Measurements from ENCODE around the gene MRPS7.
A peak's percentile ranks its signal among the peaks of the same experiment; 100 is the strongest.
"Not testable (repeated sequence)": the region's sequence is repeated elsewhere in the genome, so short reads cannot be mapped to it uniquely, and the experiment has no call there.

MRPS7 gene

DNA sequence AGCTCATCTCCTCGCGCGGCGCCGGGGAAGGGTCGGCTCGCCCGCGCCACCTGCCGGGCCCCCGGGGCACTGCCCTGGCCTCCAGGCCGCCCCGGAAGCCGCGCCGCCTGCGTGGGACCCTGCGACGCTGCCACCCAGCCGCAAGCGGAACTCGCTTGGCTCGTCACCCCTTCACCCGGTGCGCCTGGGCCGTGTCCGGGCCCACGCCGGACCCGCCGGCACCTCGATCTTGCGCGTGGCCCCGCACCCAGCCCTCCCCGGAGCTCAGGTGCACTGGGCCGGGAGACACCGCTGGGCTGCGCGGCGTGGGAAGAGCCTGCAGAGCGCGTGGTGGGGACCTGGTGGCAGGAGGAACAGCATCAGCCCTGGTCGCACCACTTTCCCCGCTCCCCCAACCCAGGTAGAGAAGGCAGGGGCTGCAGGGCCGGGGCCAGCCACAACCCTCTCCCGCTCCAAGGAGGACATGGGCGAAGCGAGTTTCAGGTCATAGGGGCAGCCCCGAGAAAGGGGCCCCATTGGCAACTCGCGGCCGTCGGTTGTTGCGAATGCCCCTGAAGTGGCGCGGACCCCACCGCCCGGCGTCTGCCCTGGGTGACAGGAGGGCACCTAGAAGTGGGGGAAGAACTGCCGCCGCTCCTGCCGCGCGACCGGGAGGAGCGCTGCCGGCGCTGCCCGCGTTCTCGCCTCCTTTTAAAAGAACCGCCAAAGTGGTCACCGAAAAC lies 9.7 kb downstream of the MRPS7 start:
- DNase-seq (ENCODE audit: low read depth), result no peak

DNA sequence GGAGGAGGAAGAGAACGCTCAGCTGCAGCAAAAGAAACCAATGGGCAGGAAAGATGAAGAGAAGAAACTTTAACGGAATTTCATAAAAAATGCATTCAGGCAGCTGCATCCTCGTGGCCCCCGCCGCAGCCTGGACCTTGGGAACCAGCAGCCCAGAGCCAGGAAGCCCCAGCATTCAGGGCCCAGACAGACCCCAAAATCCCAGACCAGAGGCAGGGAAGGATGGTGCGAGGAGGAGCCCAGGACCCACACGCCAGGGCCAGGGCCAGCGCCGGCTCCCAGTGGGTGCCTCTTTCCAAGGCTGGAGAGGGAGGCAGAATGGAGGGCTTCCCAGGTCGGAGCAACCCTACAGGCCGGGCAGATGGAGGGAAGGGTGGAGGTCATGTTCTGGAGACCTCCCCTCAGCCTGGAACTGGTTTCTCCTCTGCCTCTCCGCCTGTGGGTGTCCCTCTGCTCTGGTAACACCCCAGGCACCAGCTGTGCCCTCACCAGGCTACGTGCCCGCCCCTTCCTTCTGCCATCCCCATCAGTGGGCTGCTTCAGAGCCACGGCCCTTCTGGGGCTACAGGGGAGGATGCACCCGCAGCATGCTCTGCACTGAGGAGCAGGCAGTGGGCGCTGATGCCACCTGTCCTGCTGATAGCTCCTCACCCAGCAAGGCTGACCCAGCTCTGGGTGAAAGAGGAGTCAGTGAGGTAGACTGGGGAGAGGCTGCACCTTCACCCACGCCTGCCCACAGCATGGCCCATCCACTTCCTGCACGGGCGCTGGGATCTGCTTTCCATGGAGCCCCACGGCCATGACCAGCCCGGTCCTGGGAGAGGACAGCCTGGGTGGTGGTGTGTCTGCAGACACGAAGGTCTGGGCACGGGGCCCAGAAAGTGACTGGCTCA lies 10.5 kb downstream of the MRPS7 start:
- no peak for DNase-seq (ENCODE audit: low read depth)

DNA sequence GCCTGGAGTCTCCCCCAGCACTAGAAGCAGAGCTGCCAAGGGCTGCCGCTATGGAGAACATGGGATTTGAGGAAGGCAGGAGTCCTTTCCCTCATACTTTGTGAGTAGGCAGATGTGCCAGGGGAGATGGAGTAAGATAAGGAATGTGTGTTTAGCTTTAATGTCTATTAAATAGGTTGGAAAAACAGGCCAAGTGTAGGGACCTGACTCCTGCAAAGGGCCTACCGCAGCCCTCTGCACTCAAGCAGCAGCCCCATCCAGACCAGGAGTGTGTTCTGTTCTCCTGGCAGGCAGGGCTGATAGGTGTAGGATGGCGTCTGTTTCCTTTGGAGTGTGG lies 11.1 kb downstream of the MRPS7 start:
- DNase-seq (ENCODE audit: low read depth), result no peak

DNA sequence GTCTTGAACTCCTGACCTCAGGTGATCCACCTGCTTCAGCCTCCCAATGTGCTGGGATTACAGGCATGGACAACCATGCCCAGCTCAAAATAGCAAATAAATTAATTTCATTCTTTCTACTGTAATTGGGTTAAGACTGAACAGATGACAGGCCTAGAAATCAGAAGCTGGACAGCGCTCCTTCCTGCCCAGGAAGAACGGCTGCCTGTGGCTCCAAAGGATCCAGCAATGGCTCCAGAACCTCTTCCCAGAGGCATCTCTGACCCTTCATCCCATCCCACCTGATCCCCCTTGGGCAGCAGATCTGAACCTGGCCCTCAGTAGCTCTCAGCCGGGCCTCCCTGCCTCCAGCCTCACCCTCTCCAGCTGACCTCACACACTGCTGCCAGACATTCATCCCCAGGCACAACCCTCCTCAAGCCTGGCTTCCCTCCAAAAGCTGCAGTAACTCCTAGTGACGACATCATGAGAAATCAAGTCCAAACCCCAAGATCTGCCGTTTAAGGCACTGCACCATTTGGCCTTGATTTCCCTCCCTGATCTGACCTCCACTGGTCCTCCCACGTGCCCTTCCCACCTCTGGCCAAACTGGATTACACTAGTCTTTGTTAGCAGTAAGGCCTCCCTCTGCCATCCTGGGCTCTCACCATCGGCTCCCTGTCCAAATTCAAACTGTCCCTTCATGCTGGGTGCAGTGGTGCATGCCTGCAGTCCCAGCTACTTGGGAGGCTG lies 12.5 kb downstream of the MRPS7 start:
- peak; percentile 82 for DNase-seq (ENCODE audit: low read depth)

DNA sequence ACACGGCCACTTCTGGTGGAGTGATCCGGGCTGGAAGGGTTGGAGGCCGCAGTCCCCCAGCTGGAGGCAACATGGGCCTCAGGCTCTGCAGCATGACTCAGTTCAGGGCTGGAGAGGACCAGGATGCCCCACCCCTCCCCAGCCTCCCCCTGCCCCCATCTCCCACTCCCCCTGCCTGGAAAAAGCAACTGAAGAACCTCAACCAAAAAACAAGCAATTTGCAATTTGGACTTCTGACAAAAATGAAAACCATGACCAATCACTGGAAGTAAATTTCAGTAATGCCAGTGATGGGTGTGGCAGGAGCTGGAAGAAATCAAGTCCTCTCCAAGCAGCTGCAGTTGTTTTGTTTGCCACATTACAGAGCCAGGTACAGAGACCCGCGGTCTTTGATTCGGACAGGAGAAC lies 16.0 kb downstream of the MRPS7 start:
- peak; percentile 28 for DNase-seq (ENCODE audit: low read depth)

DNA sequence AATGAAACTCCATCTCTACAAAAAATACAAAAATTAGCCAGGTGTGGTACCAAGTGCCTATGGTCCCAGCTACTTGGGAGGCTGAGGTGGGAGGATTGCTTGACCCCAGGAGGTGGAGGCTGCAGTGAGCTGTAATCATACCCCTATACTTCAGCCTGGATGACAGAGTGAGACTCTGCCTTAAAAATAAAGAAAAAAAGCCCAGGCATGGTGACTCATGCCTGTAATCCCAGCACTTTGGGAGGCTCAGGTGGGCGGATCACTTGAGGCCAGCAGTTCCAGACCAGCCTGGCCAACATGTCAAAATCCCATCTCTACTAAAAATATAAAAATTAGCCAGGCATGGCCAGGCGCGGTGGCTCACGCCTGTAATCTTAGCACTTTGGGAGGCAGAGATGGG lies 18.5 kb downstream of the MRPS7 start:
- not testable (repeated sequence) for DNase-seq (ENCODE audit: low read depth)

DNA sequence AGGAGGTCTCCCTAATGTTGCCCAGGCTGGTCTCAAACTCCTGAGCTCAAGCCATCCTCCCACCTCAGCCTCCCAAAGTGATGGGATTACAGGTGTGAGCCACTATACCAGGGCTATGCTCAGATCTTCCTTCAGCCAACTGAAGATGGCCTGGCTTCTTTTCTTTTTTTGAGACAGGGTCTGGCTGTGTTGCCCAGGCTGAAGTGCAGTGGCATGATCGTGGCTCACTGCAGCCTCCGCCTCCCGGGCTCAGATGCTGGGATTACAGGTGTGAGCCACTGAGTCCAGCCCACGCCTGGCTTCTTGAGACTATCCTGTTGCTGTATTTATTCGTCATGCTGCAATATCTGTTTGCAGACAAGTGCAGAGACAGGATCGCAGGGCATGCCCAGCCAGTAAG lies 23.4 kb downstream of the MRPS7 start:
- DNase-seq (ENCODE audit: low read depth), result no peak

DNA sequence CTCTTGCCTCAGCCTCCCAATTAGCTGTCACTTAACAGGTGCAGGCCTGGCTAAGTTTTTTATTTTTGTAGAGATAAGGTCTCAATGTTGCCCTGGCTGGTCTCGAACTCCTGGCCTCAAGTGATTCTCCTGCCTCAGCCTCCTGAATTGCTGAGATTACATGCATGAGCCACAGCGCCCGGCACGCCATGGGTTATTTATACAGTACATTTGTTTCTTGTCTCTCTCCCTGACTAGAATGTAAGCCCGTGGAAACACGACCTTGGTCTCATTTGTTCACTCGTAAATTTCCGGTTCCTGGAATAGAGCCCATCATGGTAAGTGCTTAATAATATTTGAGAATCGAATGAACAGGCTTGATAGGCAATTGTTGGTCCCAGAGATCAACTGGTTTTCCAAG lies 25.5 kb downstream of the MRPS7 start:
- DNase-seq (ENCODE audit: low read depth), result no peak

DNA sequence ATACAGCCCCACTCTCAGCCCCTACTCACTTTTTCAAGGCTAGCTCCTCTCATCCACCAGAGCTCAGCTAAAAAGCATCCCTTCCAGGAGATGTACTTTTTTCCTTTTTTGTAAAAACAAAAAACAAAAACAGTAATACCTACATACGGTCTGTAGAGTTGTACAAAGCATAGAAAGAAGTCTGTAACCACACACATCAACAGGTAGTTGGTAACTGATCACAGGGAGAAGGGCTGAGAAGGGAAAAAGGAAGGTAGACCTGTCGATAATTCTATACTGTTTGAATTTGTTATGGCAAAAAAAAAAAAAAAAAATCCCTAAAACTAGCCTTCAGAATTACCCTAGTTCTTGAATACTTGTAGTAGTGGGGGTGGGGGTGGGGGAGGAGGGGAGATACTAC lies 26.7 kb downstream of the MRPS7 start:
- DNase-seq (ENCODE audit: low read depth), result no peak

DNA sequence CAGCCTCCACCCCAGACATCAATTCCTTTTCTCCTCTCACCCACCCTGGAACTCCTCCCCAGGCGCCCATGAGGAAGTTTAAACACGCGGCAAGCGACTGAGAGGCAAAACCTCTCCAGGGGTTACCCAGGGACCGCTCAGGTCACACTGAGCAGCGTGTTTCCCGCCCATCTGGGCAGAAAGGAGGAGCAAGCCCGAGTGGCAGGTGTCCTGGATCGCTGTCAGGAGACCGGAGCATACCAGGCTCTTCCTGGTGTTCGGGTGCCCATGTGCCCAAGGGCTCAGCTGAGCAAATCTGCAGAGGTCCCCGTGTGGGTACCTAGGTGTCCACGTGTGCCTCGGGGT lies 27.1 kb downstream of the MRPS7 start:
- no peak for DNase-seq (ENCODE audit: low read depth)

DNA sequence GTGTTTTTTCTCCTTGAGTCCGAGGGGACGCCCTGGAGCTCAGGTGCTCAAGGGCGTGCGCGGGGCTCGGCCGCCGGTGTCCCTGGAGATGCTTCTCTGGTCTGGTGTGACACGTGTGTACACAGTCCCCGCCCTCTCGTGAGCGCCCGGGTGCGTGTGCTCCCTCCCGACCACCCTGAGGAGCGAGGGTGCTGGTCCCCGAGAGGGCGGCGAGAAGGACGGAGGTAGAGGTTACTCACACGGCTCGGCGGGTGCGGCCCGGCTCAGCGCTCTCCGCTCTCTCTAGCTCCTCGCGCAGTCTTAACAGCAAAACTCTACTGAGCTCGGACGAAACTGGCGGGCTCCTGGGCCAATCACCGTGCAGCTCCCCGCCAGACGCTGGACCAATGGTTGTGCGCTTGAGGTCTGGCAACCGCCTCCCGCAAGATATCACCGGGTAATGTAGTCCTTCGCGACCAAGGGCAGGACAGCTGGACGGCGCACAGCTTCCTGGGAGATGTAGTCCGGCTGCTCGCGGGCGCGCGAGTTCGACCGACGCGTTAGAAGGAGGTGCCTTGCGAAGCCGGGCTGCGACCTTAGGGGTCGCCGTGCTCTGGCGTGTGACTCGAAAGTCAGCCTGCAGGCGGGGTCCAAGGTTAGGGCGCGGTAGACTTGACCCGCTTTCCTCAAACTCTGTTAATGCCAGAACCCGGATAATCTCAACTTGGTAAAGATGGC lies 27.6 kb downstream of the MRPS7 start, which contains the start of gene SLC25A19:
Gene SLC25A19 (minus strand): TSS at position 319 of the 717 bp plus-strand sequence. CDS start 2,669 bp downstream, outside the sequence.
- DNase-seq (ENCODE audit: low read depth), result peak; percentile 98

DNA sequence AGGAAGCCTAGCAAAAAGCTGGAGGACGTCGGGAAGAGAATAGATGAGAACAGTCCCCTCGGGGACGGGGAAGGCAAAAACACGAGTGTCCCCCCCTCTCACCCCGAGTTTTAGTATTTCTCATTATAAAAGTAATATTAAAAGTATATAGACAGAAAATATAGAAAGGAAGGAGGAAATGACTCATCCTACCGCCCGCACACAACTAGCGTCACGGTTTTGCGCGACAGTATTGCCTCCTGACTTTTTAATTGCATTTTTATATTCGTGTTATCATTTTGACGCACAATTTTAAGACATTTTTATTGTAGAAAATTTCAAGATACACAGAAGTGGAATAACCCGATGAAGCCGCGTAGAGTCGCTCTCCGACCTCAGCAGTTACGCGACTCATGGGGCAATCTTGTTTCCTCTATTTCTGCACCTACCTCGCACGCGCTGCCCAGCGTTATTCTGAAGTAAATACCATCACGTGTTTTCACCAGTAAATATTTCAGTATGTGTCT lies 28.2 kb downstream of the MRPS7 start:
- DNase-seq (ENCODE audit: low read depth), result peak; percentile 67

DNA sequence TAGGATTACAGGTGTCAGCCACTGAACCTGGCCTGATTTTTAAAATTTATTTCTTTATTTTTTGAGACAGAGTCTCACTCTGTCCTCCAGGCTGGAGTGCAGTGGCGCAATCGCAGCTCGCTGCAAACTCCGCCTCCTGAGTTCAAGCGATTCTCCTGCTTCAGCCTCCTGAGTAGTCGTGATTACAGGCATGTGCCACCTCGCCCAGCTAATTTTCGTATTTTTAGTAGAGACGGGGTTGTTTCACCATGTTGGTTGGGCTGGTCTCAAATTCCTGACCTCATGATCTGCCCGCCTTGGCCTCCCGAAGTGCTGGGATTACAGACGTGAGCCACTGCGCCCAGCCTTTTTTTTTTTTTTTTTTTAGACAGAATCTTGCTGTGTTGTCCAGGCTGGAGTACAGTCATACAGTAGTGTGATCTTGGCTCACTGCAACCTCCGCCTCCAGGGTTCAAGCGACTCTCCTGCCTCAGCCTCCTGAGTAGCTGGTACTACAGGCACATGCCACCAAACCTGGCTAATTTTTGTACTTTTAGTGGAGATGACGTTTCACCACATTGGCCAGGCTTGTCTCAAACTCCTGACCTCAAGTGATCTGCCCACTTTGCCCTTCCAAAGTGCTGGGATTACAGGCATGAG lies 31.2 kb downstream of the MRPS7 start:
- not testable (repeated sequence) for DNase-seq (ENCODE audit: low read depth)

DNA sequence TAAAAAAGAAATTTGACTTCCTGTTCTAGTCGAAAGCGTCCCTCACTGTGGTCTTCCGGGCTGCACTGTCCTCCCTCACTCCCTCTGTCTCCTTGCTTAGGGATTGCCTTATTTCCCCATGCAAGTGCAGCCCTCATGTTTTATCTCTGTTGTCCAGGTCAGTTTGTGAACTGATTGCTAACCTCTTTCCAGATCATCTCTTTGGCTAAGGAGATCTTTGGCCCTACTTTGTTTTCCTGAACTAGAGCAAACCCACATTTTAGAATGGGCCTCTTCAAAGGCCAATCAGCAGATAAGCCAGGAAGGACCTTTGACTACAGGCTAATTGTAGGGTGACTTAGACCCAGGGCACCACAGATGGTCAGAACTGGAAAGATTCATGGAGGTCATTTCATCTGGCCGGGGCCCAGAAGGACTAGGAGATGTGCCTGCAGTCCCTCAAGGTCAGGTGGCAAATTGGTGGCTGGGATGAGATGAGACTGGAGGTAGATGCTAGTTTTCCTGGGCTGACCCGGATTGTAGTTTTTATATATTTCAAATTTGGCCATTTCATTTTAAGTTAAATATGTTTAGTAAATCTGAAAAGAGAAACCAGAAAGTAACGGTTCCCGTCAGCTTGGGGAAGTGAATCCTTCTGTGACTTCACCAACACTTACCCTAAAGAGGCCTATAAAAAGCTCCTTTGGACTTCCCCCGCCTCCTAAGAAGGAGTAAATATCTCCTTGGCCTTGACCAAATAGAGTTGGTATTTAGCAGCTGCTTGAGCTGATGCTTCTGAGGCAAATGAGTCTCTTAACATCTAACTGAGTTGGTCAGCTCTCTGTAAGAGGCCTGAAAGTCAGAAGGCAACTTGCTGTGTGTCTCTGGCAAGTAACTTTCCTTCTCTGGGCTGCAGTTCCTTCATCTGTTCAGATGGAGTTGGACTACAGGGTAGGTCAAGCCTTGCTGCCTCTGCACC lies 33.8 kb downstream of the MRPS7 start:
- DNase-seq (ENCODE audit: low read depth), result no peak

DNA sequence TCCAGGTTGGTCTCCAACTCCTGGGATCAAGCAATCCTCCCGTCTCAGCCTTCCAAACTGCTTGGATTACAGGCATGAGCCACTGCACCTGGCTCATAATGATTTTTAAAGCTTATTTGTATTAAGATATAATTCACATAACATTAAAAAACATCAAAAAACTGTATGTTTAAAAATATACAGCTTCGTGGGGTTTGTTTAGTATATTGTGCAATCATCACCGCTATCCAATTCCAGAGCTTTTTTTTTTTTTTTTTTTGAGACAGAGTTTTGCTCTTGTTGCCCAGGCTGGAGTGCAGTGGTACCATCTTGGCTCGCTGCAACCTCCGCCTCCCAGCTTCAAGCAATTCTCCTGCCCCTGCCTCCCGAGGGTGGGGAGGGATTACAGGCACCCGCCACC lies 38.6 kb downstream of the MRPS7 start:
- no peak for DNase-seq (ENCODE audit: low read depth)

DNA sequence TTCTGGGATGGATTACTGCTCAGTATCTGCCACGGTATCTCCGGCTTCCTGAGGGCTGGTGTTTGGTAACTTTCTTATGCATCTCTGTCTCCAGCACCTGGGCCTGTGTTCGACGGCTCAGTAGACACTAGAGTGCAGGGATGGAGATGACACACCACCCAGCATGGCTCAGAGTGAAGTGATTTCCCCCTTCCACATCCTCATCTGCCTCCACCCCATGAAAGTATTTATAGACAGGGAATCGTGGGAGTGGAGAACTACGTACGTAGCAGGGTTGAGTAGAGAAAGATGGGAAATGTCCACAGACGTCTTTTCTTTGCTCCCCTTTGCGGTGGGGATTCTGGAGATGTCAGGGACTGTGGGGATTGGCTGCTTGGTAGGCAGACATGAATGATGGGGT lies 39.4 kb downstream of the MRPS7 start:
- DNase-seq (ENCODE audit: low read depth), result no peak

DNA sequence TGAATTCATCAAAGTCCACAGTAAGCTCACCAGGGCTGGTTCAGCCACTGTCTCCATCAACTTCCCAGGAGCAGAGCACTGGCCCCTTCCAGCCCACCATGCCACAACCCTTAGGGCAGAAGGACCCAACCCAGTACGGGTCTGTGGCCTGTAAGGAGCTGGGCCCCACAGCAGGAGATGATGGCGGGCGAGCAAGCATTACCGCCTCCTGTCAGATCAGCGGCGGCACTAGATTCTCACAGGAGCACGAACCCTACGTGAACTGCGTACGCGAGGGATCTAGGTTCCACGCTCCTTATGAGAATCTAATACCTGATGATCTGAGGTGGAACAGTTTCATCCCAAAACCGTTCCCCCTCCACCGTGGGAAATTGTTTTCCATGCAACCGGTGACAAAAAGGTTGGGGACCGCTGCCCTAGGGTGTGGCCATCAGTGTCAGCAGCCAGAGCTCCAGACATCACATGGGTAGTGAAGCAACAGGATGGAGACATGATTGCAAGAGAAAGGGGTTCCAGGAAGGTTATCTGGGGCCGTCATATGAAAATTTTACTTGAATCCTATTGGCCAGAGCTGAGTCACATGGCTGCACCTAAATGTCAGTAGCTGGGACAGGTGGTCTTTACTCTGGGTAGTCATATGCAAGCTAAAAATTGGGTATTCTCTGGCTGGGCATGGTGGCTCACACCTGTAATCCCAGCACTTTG lies 40.0 kb downstream of the MRPS7 start:
- no peak for DNase-seq (ENCODE audit: low read depth)

DNA sequence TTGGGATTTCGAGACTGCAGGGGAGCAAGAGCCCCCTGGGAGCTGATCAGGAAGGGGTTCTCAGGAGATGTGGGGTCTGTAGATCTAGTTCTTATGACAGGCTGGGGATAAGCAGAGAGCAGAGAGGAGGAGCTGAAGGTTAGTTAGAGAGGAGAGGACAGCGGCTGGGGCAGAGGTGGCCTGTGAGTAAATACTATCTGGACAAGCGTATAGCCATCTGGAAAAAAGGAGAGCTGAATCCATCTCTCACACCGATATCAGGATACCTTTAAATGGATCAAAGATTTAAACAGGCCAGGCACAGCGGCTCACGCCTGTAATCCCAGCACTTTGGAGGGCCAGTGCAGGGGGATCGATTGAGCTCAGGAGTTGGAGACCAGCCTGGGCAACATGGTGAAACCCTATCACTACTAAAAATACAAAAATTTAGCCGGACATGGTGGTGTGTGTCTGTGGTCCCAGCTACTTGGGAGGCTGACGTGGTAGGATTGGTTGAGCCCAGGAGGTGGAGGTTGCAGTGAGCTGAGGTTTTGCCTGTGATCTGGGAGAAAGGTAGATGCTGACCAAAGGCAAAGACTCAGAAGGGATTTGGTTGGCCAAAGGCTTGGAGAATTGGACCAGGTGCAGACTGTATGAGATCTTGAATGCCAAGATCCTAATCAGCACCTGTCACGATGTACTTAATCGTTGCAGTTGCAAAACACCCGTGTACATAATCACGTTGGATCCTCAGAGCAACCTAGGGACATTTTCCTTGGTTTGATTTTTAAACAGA lies 46.5 kb downstream of the MRPS7 start:
- DNase-seq (ENCODE audit: low read depth), result no peak

Data from amniotic epithelial cell (primary cell).